Mesothelial cell of epicardium (in vitro differentiated cells): ENCODE results near the gene LRRC4B. TPM values are rescaled to one million over a fixed set of nuclear protein-coding genes. Genes with fewer than 3 reads are reported as not detected.

Source experiments
- DNase-seq, 2 experiments: peaks; one replicate each; pipeline ENCODE4 v3.0.0; 2021; ENCODE audit warnings: low spot score in 2 of 2; ENCODE audit not compliant: unreplicated experiment in 2 of 2
- H3K27ac Mint-ChIP-seq: 2 replicates; pipeline ENCODE4 v1.8.0; 2021; ENCODE audit warnings: mixed read lengths
- H3K27me3 Mint-ChIP-seq: 2 replicates; pipeline ENCODE4 v1.8.0; 2021; ENCODE audit warnings: low read depth, mixed read lengths
- H3K36me3 Mint-ChIP-seq: 2 replicates; pipeline ENCODE4 v1.8.0; 2021; ENCODE audit warnings: mixed read lengths
- H3K4me1 Mint-ChIP-seq: 2 replicates; pipeline ENCODE4 v1.8.0; 2021; ENCODE audit warnings: mixed read lengths
- H3K4me3 Mint-ChIP-seq: 2 replicates; pipeline ENCODE4 v1.8.0; 2021; ENCODE audit warnings: mild to moderate bottlenecking, moderate library complexity, mixed read lengths
- H3K9me3 Mint-ChIP-seq: 2 replicates; pipeline ENCODE4 v1.8.0; 2021; ENCODE audit warnings: mixed read lengths
- total RNA-seq: library from RNA; stranded (reverse); gene quantifications from 3 replicates; pipeline ENCODE4 v1.2.1, GENCODE V29; 2021
- TF ChIP-seq, protein P1 (sequence below): fragments of 200-600 bp; sonication (generic); IDR thresholded peaks from one replicate; pipeline ENCODE4 v1.5.0; 2021; ENCODE audit warnings: antibody characterized with exemption; ENCODE audit not compliant: unreplicated experiment

Gene LRRC4B
- total RNA-seq, 1 donor from 2014 or later = 16.3 TPM

DNA sequence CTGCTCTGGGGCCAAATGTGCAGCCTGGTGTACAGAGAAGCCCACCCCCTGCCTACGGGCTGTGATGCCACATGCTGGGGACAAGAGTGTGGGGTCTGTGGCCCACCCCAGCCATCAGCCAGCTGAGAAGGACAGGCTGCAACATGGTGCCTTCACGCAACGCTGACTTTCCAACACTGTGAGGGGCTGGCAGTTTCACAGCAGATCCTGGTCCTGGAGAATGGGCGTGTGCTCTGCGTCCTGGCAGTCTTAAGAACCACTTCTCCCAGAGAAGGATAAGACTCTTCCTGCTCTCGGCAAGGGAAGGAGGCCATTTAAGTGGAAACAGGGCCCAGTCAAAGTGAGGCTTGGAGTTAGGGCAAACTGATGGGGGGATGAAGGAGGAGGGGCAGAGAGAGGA, 4.6 kb downstream of the LRRC4B start:
- DNase-seq = no peak
- H3K9me3 Mint-ChIP-seq = no peaks in the 10 kb centered on the region
- peaks cover 83% of the 10 kb centered on the region for H3K27me3 Mint-ChIP-seq
- H3K36me3 Mint-ChIP-seq = no peaks in the 10 kb centered on the region
- H3K4me3 Mint-ChIP-seq = no peak overlapping the region
- TF ChIP-seq, protein P1, sequence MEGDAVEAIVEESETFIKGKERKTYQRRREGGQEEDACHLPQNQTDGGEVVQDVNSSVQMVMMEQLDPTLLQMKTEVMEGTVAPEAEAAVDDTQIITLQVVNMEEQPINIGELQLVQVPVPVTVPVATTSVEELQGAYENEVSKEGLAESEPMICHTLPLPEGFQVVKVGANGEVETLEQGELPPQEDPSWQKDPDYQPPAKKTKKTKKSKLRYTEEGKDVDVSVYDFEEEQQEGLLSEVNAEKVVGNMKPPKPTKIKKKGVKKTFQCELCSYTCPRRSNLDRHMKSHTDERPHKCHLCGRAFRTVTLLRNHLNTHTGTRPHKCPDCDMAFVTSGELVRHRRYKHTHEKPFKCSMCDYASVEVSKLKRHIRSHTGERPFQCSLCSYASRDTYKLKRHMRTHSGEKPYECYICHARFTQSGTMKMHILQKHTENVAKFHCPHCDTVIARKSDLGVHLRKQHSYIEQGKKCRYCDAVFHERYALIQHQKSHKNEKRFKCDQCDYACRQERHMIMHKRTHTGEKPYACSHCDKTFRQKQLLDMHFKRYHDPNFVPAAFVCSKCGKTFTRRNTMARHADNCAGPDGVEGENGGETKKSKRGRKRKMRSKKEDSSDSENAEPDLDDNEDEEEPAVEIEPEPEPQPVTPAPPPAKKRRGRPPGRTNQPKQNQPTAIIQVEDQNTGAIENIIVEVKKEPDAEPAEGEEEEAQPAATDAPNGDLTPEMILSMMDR = no peak
- H3K27ac Mint-ChIP-seq = no peak overlapping the region
- peaks cover 5% of the 10 kb centered on the region for H3K4me1 Mint-ChIP-seq

DNA sequence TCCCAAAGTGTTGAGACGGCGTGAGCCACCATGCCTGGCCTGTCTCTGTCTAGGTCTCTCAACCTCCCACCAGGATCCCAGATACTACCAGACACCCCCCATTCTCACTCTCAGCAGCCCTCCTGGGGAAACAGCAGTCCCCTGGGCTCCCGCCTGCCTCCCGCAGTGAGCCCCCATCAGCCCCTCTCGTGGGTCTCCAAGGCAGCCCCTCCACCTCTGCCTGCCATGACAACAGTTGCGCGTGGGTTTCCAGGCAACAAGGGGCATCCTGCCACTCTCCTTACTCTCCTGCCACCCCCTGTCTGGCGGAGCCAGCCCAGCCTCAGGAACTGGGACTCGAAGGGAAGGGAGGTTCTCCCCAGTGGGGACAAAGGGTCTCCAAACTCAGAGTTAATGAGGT, 5.2 kb downstream of the LRRC4B start:
- H3K27ac Mint-ChIP-seq = no peak overlapping the region
- H3K36me3 Mint-ChIP-seq = no peaks in the 10 kb centered on the region
- TF ChIP-seq, protein P1 = no peak
- peaks cover 87% of the 10 kb centered on the region for H3K27me3 Mint-ChIP-seq
- H3K4me3 Mint-ChIP-seq = no peak overlapping the region
- H3K4me1 Mint-ChIP-seq = peaks cover 5% of the 10 kb centered on the region
- no peaks in the 10 kb centered on the region for H3K9me3 Mint-ChIP-seq
- no peak for DNase-seq

DNA sequence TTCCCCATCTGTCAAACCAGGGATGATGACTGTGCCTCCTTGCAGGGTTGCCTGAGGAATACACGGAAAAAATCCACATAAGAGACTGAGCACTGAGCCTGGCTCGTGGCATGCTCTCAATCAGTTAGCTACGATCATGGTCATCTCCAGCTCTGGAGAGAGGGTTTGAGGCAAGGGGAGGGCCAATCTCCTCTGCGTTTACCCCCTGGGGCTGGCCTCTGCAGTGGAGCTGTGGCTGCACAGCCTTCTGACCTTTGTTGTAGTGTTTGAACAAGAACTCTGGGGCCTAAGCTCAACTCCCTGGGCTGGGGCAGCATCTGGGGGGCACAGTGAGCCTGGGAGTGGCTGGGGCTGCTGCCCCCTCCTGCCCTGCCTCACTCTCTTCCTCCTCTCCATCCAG, 5.9 kb downstream of the LRRC4B start:
- Mint-ChIP-seq H3K4me3 (no peak overlapping the region), H3K36me3 (no peaks in the 10 kb centered on the region), H3K4me1 (peaks cover 5% of the 10 kb centered on the region), H3K27ac (no peak overlapping the region), H3K9me3 (no peaks in the 10 kb centered on the region), H3K27me3 (peaks cover 90% of the 10 kb centered on the region)
- TF ChIP-seq, protein P1 = no peak
- no peak for DNase-seq

DNA sequence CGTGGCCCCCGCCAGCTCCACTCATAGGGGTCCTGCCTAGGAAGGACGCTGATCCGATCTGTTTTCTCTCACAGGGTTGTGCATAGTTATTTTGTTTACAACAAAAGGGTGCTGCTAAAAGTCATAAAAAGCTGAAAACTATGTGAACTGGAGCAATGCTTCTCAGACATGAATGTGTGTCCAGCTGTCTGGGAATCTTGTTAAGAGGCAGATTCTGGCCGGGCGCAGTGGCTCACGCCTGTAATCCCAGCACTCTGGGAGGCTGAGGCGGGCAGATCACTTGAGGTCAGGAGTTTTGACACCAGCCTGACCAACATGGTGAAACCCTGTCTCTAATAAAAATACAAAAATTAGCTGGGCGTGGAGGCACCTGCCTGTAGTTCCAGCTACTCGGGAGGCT, 8.6 kb downstream of the LRRC4B start:
- peaks cover 90% of the 10 kb centered on the region for H3K27me3 Mint-ChIP-seq
- H3K4me3 Mint-ChIP-seq = no peak overlapping the region
- DNase-seq = no peak
- H3K9me3 Mint-ChIP-seq = no peaks in the 10 kb centered on the region
- TF ChIP-seq, protein P1 = no peak
- peaks cover 11% of the 10 kb centered on the region for H3K4me1 Mint-ChIP-seq
- H3K27ac Mint-ChIP-seq = no peak overlapping the region
- H3K36me3 Mint-ChIP-seq = no peaks in the 10 kb centered on the region

DNA sequence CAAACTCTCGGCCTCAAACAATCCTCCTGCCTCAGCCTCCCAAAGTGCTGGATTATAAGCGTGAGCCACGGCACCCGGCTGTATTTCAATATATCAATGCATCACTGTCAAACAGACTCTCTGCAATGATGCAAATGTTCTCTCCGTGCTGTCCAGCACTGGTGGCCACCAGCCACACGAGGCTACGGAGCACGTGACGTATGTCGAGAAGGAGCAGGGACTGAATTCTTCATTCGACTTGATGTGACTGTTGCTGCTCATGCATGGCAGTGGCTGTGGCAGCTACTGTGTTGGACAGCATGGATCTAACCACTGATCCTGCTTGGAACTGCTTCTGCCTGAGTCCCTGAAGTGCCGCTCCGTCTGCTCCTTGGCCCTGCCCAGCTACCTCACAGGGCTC, 9.8 kb downstream of the LRRC4B start:
- TF ChIP-seq, protein P1 = no peak
- Mint-ChIP-seq H3K9me3 (no peaks in the 10 kb centered on the region), H3K4me3 (no peak overlapping the region), H3K4me1 (peaks cover 11% of the 10 kb centered on the region), H3K27me3 (peaks cover 89% of the 10 kb centered on the region), H3K27ac (no peak overlapping the region), H3K36me3 (no peaks in the 10 kb centered on the region)
- DNase-seq = no peak

DNA sequence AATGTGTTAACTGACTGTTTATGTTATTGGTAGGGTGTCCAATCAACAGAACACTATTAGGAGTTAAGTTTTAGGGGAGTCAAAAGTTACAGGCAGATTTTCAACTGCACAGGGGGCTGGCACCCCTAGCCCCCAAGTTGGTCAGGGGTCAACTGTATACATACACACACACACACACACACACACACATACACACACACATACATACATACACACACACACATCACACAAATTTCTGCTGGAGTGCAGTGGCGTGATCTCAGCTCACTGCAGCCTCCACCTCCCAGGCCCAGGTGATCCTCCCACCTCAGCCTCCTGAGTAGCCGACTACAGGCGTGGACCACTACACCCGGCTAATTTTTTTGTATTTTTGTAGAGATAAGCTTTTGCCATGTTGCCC, 10.2 kb downstream of the LRRC4B start:
- no peak overlapping the region for H3K4me3 Mint-ChIP-seq
- TF ChIP-seq, protein P1 = no peak
- no peaks in the 10 kb centered on the region for H3K36me3 Mint-ChIP-seq
- H3K9me3 Mint-ChIP-seq = no peaks in the 10 kb centered on the region
- H3K27ac Mint-ChIP-seq = no peak overlapping the region
- peaks cover 11% of the 10 kb centered on the region for H3K4me1 Mint-ChIP-seq
- H3K27me3 Mint-ChIP-seq = peaks cover 89% of the 10 kb centered on the region
- DNase-seq = no peak
